ENCODE data around the gene NCKAP5L. TPM values are rescaled to one million over a fixed set of nuclear protein-coding genes. Genes with fewer than 3 reads are reported as not detected.

NCKAP5L gene
- total and polyA plus RNA-seq, 9 of the 15 experiments (the other 6 are each of a cell fraction or from before 2014, with no cell fraction given): 0.01 to 14.4 (median 3.7) TPM

DNA sequence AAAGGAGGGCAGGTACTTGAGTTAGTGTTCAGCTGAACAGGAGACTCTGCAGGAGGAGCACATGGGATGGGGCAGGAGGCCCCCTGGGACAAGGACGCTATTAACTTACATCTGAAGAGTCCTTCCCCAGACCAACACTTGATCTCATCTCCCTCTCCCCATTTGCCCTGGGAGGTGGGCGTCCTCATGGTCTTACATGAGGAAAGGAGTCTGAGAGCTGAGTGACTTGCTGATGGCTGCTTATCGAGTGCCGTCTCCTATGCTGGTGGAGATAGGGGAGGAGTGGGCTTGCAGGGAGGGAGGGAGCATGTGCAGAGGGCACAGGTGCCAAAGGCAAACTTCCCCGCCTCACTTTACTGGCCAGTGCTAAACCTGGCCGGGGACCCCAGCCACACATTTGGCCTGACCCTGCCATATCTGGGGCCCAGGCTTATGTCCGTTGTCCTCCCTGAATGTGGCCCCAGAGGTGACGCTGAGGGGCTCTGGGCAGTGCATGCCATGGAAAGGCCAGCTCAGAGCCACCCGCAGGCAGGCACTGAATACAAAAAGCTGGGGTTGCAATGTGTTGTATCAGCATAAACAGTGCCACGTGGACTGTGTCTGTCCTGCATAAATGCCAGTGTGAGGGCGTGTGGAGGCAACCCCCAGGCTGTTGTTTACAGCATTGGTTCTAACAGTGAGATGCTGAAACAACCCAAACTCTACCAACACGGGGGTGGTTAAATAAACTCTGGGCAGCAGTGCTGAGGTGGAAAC is 46.1 kb upstream of the NCKAP5L start:
- in situ Hi-C loops (cut with MboI) (no loop called here), intact Hi-C loops (cut with micrococcal nuclease) (no loop called here)
- POLR2A ChIA-PET: no interaction called here
- BruUV-seq (replicated peaks): no TSS peak
- H2AFZ ChIP-seq (ENCODE audit: low read depth, low read length): no peak overlapping the region
- no peaks in the 10 kb centered on the region for H3K27me3 ChIP-seq (ENCODE audit: control insufficient read depth in 2 of 2, insufficient read depth in 2 of 2, low read length in 2 of 2)
- H3K9ac ChIP-seq (ENCODE audit: insufficient read depth in 1 of 2, low read depth in 2 of 2, low read length in 2 of 2): peak overlapping the region in 1 of 2 experiments; percentile 49; a peak in 1 of 4 replicates
- TF ChIP-seq EP400 (IDR thresholded peaks at IDR 0.05) (no peak), ZNF316 (IDR thresholded peaks at IDR 0.05) (peak; percentile 79), THRAP3 (IDR thresholded peaks at IDR 0.05; ENCODE audit: borderline replicate concordance) (no peak), HLTF (IDR thresholded peaks at IDR 0.05) (no peak), C11orf30 (IDR thresholded peaks at IDR 0.05; ENCODE audit: low read depth) (peak; percentile 69), MAFG (tag; conservative IDR thresholded peaks at IDR 0.05) (peak; percentile 46; the same call in 1 of the 2 replicates), HDAC6 (IDR thresholded peaks at IDR 0.05; ENCODE audit: low read depth, low read length) (no peak), ZNF143 (CRISPR knock-in tag; IDR thresholded peaks at IDR 0.05) (no peak)
- TF ChIP-seq, protein P1, sequence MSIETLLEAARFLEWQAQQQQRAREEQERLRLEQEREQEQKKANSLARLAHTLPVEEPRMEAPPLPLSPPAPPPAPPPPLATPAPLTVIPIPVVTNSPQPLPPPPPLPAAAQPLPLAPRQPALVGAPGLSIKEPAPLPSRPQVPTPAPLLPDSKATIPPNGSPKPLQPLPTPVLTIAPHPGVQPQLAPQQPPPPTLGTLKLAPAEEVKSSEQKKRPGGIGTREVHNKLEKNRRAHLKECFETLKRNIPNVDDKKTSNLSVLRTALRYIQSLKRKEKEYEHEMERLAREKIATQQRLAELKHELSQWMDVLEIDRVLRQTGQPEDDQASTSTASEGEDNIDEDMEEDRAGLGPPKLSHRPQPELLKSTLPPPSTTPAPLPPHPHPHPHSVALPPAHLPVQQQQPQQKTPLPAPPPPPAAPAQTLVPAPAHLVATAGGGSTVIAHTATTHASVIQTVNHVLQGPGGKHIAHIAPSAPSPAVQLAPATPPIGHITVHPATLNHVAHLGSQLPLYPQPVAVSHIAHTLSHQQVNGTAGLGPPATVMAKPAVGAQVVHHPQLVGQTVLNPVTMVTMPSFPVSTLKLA (conservative IDR thresholded peaks at IDR 0.05): 0 out of 4 replicates have a peak, but pooled peaks have one; percentile 13 to 28
- TF ChIP-seq, protein P2, sequence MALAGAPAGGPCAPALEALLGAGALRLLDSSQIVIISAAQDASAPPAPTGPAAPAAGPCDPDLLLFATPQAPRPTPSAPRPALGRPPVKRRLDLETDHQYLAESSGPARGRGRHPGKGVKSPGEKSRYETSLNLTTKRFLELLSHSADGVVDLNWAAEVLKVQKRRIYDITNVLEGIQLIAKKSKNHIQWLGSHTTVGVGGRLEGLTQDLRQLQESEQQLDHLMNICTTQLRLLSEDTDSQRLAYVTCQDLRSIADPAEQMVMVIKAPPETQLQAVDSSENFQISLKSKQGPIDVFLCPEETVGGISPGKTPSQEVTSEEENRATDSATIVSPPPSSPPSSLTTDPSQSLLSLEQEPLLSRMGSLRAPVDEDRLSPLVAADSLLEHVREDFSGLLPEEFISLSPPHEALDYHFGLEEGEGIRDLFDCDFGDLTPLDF (CRISPR knock-in tag; IDR thresholded peaks at IDR 0.05): no peak
- peaks cover 9% of the 10 kb centered on the region; the same call in 1 of the 2 replicates for H3K9me3 ChIP-seq (replicated peaks; ENCODE audit: control insufficient read depth, insufficient read depth, low read depth, low read length)
- CTCF ChIA-PET (ENCODE audit: low intra/inter-chr PET ratio): no interaction called here
- ATAC-seq (no peak), DNase-seq (ENCODE audit: extremely low read depth in 1 of 4, low spot score in 3 of 4) (no peak), FAIRE-seq (peak; percentile 26)
- 32% methylated on average over 12 of the region's 12 CpGs for WGBS (ENCODE audit: insufficient coverage, low coverage, missing lambda C conversion rate)
- H3K4me1 ChIP-seq (replicated peaks in 1 of 2; ENCODE audit: control insufficient read depth in 2 of 2, insufficient read depth in 2 of 2, low read length in 2 of 2): peaks cover 15 to 18% of the 10 kb centered on the region in 2 experiments
- no peak overlapping the region for H3K4me2 ChIP-seq (ENCODE audit: insufficient read depth, low read length)
- H3K27ac ChIP-seq (ENCODE audit: extremely low read depth, low read depth, low read length): no peak overlapping the region
- H4K20me1 ChIP-seq (replicated peaks; ENCODE audit: control insufficient read depth, insufficient read depth, low read length): no peaks in the 10 kb centered on the region
- no peak overlapping the region for H3K4me3 ChIP-seq
- H3K36me3 ChIP-seq (ENCODE audit: control insufficient read depth, insufficient read depth, low read length): no peaks in the 10 kb centered on the region
- H3K79me2 ChIP-seq (ENCODE audit: control insufficient read depth, insufficient read depth, low read length): no peaks in the 10 kb centered on the region
- H3K9me1 ChIP-seq (ENCODE audit: control insufficient read depth, insufficient read depth, low read length): no peaks in the 10 kb centered on the region

Data from K562 (cell line).